CD4-positive, CD25-positive, alpha-beta regulatory T cell (primary cell): ENCODE data around the gene ST6GALNAC4. TPM values are rescaled to one million over a fixed set of nuclear protein-coding genes. Genes with fewer than 3 reads are reported as not detected.

Experiments
- ATAC-seq, 2 donors: fragments of 150-1000 bp; cut with Tn5 transposase; one replicate each; pipeline ENCODE4 v1.10.0; 2021; ENCODE audit warnings: low read depth in 2 of 2, moderate number of reproducible peaks in 2 of 2, moderate library complexity in 1 of 2
- DNase-seq, 3 donors: peaks; one replicate each; pipeline versions ENCODE4 v3.0.0 to v3.0.0-alpha.2; 2012 to 2022; ENCODE audit warnings: mixed read lengths in 1 of 3
- H3K27ac ChIP-seq: one replicate; pipeline ENCODE4 v1.7.0; 2013; ENCODE audit warnings: mild to moderate bottlenecking, low read length; ENCODE audit not compliant: insufficient read depth, poor library complexity, severe bottlenecking
- H3K27me3 ChIP-seq: one replicate; pipeline ENCODE4 v1.7.0; 2013; ENCODE audit warnings: low read length; ENCODE audit not compliant: control insufficient read depth, insufficient read depth
- H3K36me3 ChIP-seq: one replicate; pipeline ENCODE4 v1.7.0; 2013; ENCODE audit warnings: mild to moderate bottlenecking, low read length, moderate library complexity; ENCODE audit not compliant: control insufficient read depth, insufficient read depth
- H3K4me1 ChIP-seq: 2 replicates; pipeline ENCODE4 v1.7.0; 2013; ENCODE audit warnings: mild to moderate bottlenecking, low read length; ENCODE audit not compliant: insufficient read depth, control insufficient read depth, poor library complexity, severe bottlenecking
- H3K4me3 ChIP-seq: one replicate; pipeline ENCODE4 v1.7.0; 2013; ENCODE audit warnings: low read depth, mild to moderate bottlenecking, low read length, moderate library complexity
- H3K9me3 ChIP-seq, 2 experiments: 1 replicate in 1 of 2; 2 replicates in 1 of 2; pipeline ENCODE4 v1.7.0; 2013; ENCODE audit warnings: low read length in 2 of 2, mild to moderate bottlenecking in 1 of 2, moderate library complexity in 1 of 2; ENCODE audit not compliant: control insufficient read depth in 2 of 2
- H3K27ac Mint-ChIP-seq, 3 donors: one replicate each; pipeline ENCODE4 v1.8.0; 2020 to 2022; ENCODE audit warnings: mild to moderate bottlenecking in 3 of 3, mixed read lengths in 3 of 3, moderate library complexity in 2 of 3
- H3K27me3 Mint-ChIP-seq: one replicate; pipeline ENCODE4 v1.8.0; 2022; ENCODE audit warnings: mild to moderate bottlenecking, mixed read lengths
- H3K36me3 Mint-ChIP-seq: one replicate; pipeline ENCODE4 v1.8.0; 2020; ENCODE audit warnings: mixed read lengths
- H3K4me1 Mint-ChIP-seq, 4 donors: one replicate each; pipeline ENCODE4 v1.8.0; 2020 to 2022; ENCODE audit warnings: mixed read lengths in 4 of 4, mild to moderate bottlenecking in 1 of 4
- H3K4me3 Mint-ChIP-seq, 4 donors: one replicate each; pipeline ENCODE4 v1.8.0; 2020 to 2022; ENCODE audit warnings: mild to moderate bottlenecking in 4 of 4, mixed read lengths in 4 of 4, moderate library complexity in 3 of 4
- H3K9me3 Mint-ChIP-seq, 7 donors: one replicate each; pipeline ENCODE4 v1.8.0; 2020 to 2022; ENCODE audit warnings: mixed read lengths in 7 of 7, mild to moderate bottlenecking in 3 of 7, moderate library complexity in 2 of 7
- polyA plus RNA-seq, 4 donors: library from polyadenylated mRNA; unstranded; fragments of 300-500 nt; fragmentation: Illumina TruSeq; gene quantifications; one replicate each; pipeline ENCODE4 v1.2.3, GENCODE V29; 2021
- total RNA-seq: library from RNA; stranded (reverse); gene quantifications from one replicate; pipeline ENCODE4 v1.2.3, GENCODE V29; 2022

Gene ST6GALNAC4
- total and polyA plus RNA-seq, 5 donors from 2014 or later: 23.1 to 31.6 (median 23.8) TPM

GRCh38 chr9:127895811-127896210 lies 21.0 kb downstream of the ST6GALNAC4 start:
- peaks cover 46% of the 10 kb centered on the region for H3K36me3 ChIP-seq
- no peaks in the 10 kb centered on the region for H3K27me3 Mint-ChIP-seq
- H3K27ac Mint-ChIP-seq: peak overlapping the region in 1 of 3 donors; percentile 38

GRCh38 chr9:127893392-127893791 lies 23.4 kb downstream of the ST6GALNAC4 start:
- Mint-ChIP-seq H3K27ac (no peak overlapping the region), H3K36me3 (peaks cover 50% of the 10 kb centered on the region), H3K27me3 (no peaks in the 10 kb centered on the region), H3K4me3 (peak overlapping the region in 1 of 4 donors; percentile 60), H3K9me3 (peaks cover 0 to 23% (median 0%) of the 10 kb centered on the region in 7 donors), H3K4me1 (peaks cover 5 to 42% (median 10%) of the 10 kb centered on the region in 4 donors)
- Histone ChIP-seq H3K27me3 (no peaks in the 10 kb centered on the region), H3K4me3 (no peak overlapping the region), H3K27ac (no peak overlapping the region), H3K4me1 (peaks cover 16% of the 10 kb centered on the region), H3K9me3 (peaks cover 6 to 28% of the 10 kb centered on the region in 2 experiments), H3K36me3 (peaks cover 60% of the 10 kb centered on the region)
- DNase-seq (no peak), ATAC-seq (no peak)

More at GRCh38 chr9:127895811-127896210, 21.0 kb downstream of the ST6GALNAC4 start:
- Histone ChIP-seq H3K27ac (no peak overlapping the region), H3K4me3 (no peak overlapping the region), H3K9me3 (peaks cover 6 to 28% of the 10 kb centered on the region in 2 experiments), H3K4me1 (peaks cover 30% of the 10 kb centered on the region), H3K27me3 (no peaks in the 10 kb centered on the region)
- Mint-ChIP-seq H3K4me3 (peak overlapping the region in 2 of 4 donors; percentile 33 to 78), H3K4me1 (peaks cover 6 to 49% (median 11%) of the 10 kb centered on the region in 4 donors), H3K36me3 (peaks cover 44% of the 10 kb centered on the region), H3K9me3 (peaks cover 0 to 23% (median 0%) of the 10 kb centered on the region in 7 donors)
- ATAC-seq (no peak), DNase-seq (no peak)

- Mint-ChIP-seq H3K36me3 (peaks cover 51% of the 10 kb centered on the region), H3K27me3 (no peaks in the 10 kb centered on the region), H3K4me1 (peaks cover 4 to 38% (median 11%) of the 10 kb centered on the region in 4 donors), H3K27ac (peak overlapping the region in 2 of 3 donors; percentile 60 to 70), H3K9me3 (peaks cover 0 to 23% (median 0%) of the 10 kb centered on the region in 7 donors), H3K4me3 (peak overlapping the region in 1 of 4 donors; percentile 73)
- Histone ChIP-seq H3K4me1 (peaks cover 11% of the 10 kb centered on the region), H3K9me3 (peaks cover 6 to 28% of the 10 kb centered on the region in 2 experiments), H3K4me3 (no peak overlapping the region), H3K27me3 (no peaks in the 10 kb centered on the region), H3K36me3 (peaks cover 61% of the 10 kb centered on the region), H3K27ac (no peak overlapping the region)
- ATAC-seq (no peak), DNase-seq (no peak)
Observed at GRCh38 chr9:127892831-127893230, 24.0 kb downstream of the ST6GALNAC4 start.

GRCh38 chr9:127890053-127890452 lies 26.8 kb downstream of the ST6GALNAC4 start:
- Histone ChIP-seq H3K4me3 (no peak overlapping the region), H3K36me3 (peaks cover 77% of the 10 kb centered on the region), H3K9me3 (peaks cover 3 to 20% of the 10 kb centered on the region in 2 experiments), H3K27me3 (no peaks in the 10 kb centered on the region), H3K27ac (no peak overlapping the region), H3K4me1 (peaks cover 3% of the 10 kb centered on the region)
- DNase-seq: no peak
- Mint-ChIP-seq H3K9me3 (peaks cover 0 to 18% (median 0%) of the 10 kb centered on the region in 7 donors), H3K4me3 (no peak overlapping the region), H3K27ac (no peak overlapping the region), H3K4me1 (peaks cover 6 to 24% (median 11%) of the 10 kb centered on the region in 4 donors), H3K27me3 (no peaks in the 10 kb centered on the region), H3K36me3 (peaks cover 53% of the 10 kb centered on the region)
- ATAC-seq: no peak

GRCh38 chr9:127887792-127888191 lies 29.0 kb downstream of the ST6GALNAC4 start:
- ATAC-seq (no peak), DNase-seq (no peak)
- Mint-ChIP-seq H3K4me3 (no peak overlapping the region), H3K36me3 (peaks cover 35% of the 10 kb centered on the region), H3K9me3 (peaks cover 0 to 3% (median 0%) of the 10 kb centered on the region in 7 donors), H3K27me3 (no peaks in the 10 kb centered on the region), H3K4me1 (peaks cover 6 to 23% (median 8%) of the 10 kb centered on the region in 4 donors), H3K27ac (peak overlapping the region in 1 of 3 donors; percentile 48)
- peaks cover 58% of the 10 kb centered on the region for H3K36me3 ChIP-seq
- H3K27me3 ChIP-seq: no peaks in the 10 kb centered on the region
- no peak overlapping the region for H3K27ac ChIP-seq
- H3K4me3 ChIP-seq: no peak overlapping the region
- no peaks in the 10 kb centered on the region for H3K9me3 ChIP-seq
- peaks cover 3% of the 10 kb centered on the region for H3K4me1 ChIP-seq

- ATAC-seq (no peak), DNase-seq (no peak)
- H3K4me1 ChIP-seq: peaks cover 3% of the 10 kb centered on the region
- Mint-ChIP-seq H3K4me1 (peaks cover 0 to 22% (median 6%) of the 10 kb centered on the region in 4 donors), H3K27ac (peak overlapping the region in 1 of 3 donors; percentile 62), H3K4me3 (no peak overlapping the region), H3K27me3 (no peaks in the 10 kb centered on the region), H3K9me3 (no peaks in the 10 kb centered on the region), H3K36me3 (peaks cover 29% of the 10 kb centered on the region)
- no peaks in the 10 kb centered on the region for H3K27me3 ChIP-seq
- H3K27ac ChIP-seq: no peak overlapping the region
- peaks cover 50% of the 10 kb centered on the region for H3K36me3 ChIP-seq
- H3K9me3 ChIP-seq: no peaks in the 10 kb centered on the region
- H3K4me3 ChIP-seq: no peak overlapping the region
Observed at GRCh38 chr9:127886401-127886972, 30.4 kb downstream of the ST6GALNAC4 start.

- no peaks in the 10 kb centered on the region for H3K27me3 ChIP-seq
- DNase-seq: no peak
- no peak overlapping the region for H3K4me3 ChIP-seq
- H3K27ac Mint-ChIP-seq: peak overlapping the region in 2 of 3 donors; percentile 59 to 90
- H3K27ac ChIP-seq: no peak overlapping the region
- H3K4me1 ChIP-seq: peaks cover 3% of the 10 kb centered on the region
- ATAC-seq: no peak
- H3K9me3 ChIP-seq: no peaks in the 10 kb centered on the region
- H3K4me3 Mint-ChIP-seq: no peak overlapping the region
- H3K36me3 Mint-ChIP-seq: peaks cover 29% of the 10 kb centered on the region
- H3K9me3 Mint-ChIP-seq: no peaks in the 10 kb centered on the region
- peaks cover 0 to 18% (median 6%) of the 10 kb centered on the region in 4 donors for H3K4me1 Mint-ChIP-seq
- H3K27me3 Mint-ChIP-seq: no peaks in the 10 kb centered on the region
- peaks cover 45% of the 10 kb centered on the region for H3K36me3 ChIP-seq
Observed at GRCh38 chr9:127885508-127886281, 31.1 kb downstream of the ST6GALNAC4 start.
